HG03378 (cell line): ENCODE results near the gene MMD.
"Not testable (repeated sequence)": the region's sequence is repeated elsewhere in the genome, so short reads cannot be mapped to it uniquely, and the experiment has no call there.

Experiments
- ATAC-seq: cut with Tn5 transposase; IDR thresholded peaks from one replicate; pipeline ENCODE4 v1.9.1; 2021; ENCODE audit warnings: mild to moderate bottlenecking, moderate library complexity; ENCODE audit not compliant: unreplicated experiment

The MMD gene

GRCh38 chr17:55421179-55421934 is at the start of gene MMD:
MMD (minus strand) TSS chr17:55421835; CDS start chr17:55421695, 140 bp downstream.
- peak; percentile 20 for ATAC-seq

- no peak for ATAC-seq
Observed at GRCh38 chr17:55466671-55467070, 45.0 kb upstream of the MMD start.

GRCh38 chr17:55465771-55466170 is 44.1 kb upstream of the MMD start:
- not testable (repeated sequence) for ATAC-seq

- peak; percentile 77 for ATAC-seq
Observed at GRCh38 chr17:55463600-55463999, 42.0 kb upstream of the MMD start.

GRCh38 chr17:55462711-55463110 is 41.1 kb upstream of the MMD start:
- ATAC-seq: no peak

GRCh38 chr17:55462234-55462633 is 40.6 kb upstream of the MMD start:
- ATAC-seq: no peak

- ATAC-seq: peak; percentile 60
Observed at GRCh38 chr17:55458978-55459377, 37.3 kb upstream of the MMD start.

- ATAC-seq: no peak
Observed at GRCh38 chr17:55458287-55458900, 36.8 kb upstream of the MMD start.

GRCh38 chr17:55456307-55457240 is 34.9 kb upstream of the MMD start:
- ATAC-seq: no peak

GRCh38 chr17:55454906-55455474 is 33.4 kb upstream of the MMD start:
- no peak for ATAC-seq

GRCh38 chr17:55453839-55454557 is 32.4 kb upstream of the MMD start:
- ATAC-seq: no peak

- no peak for ATAC-seq
Observed at GRCh38 chr17:55452139-55452790, 30.6 kb upstream of the MMD start.

- ATAC-seq: no peak
Observed at GRCh38 chr17:55451758-55452138, 30.1 kb upstream of the MMD start.

GRCh38 chr17:55451203-55451641 is 29.6 kb upstream of the MMD start:
- no peak for ATAC-seq

- ATAC-seq: no peak
Observed at GRCh38 chr17:55450232-55450825, 28.7 kb upstream of the MMD start.

- no peak for ATAC-seq
Observed at GRCh38 chr17:55448681-55449080, 27.0 kb upstream of the MMD start.

- ATAC-seq: no peak
Observed at GRCh38 chr17:55446581-55447205, 25.1 kb upstream of the MMD start.

GRCh38 chr17:55446004-55446403 is 24.4 kb upstream of the MMD start:
- not testable (repeated sequence) for ATAC-seq
